Measurements from ENCODE around the gene GNRH2.
"Not testable (repeated sequence)": the region's sequence is repeated elsewhere in the genome, so short reads cannot be mapped to it uniquely, and the experiment has no call there.

Gene GNRH2

DNA sequence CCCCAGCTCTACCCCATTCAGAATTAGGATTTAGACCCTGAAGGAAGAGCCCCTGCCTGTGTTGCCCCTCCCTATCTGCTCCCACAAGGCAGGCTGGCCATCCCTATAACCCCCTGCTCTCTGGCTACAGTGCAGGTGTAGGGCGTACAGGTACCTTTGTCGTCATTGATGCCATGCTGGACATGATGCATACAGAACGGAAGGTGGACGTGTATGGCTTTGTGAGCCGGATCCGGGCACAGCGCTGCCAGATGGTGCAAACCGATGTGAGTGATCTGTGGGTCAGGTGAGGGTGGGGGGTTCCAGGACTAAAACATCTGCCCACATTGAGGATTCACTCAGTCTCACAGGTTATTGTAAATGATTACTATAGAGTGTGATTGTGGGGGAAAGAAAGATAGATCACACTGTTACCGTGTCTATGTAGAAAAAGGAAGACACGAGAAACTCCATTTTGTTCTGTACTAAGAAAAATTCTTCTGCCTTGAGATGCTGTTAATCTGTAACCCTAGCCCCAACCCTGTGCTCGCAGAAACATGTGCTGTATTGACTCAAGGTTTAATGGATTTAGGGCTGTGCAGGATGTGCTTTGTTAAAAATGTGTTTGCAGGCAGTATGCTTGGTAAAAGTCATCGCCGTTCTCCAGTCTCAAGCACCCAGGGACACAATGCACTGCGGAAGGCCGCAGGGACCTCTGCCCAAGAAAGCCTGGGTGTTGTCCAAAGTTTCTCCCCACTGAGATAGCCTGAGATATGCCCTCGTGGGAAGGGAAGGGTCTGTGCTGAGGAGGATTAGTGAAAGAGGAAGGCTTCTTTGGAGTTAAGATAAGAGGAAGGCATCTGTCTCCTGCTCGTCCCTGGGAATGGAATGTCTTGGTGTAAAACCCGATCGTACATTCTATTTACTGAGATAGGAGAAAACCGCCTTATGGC lies 20.6 kb upstream of the GNRH2 start:
- not testable (repeated sequence) for H3K27me3 Mint-ChIP-seq; H3K4me1 Mint-ChIP-seq (ENCODE audit: low read depth in 2 of 2); H3K9me3 Mint-ChIP-seq; ATAC-seq (replicated peaks); H3K4me3 Mint-ChIP-seq; DNase-seq
- Mint-ChIP-seq H3K36me3 (ENCODE audit: insufficient read depth) (peaks cover 62% of the 10 kb centered on the region), H3K27ac (peak overlapping the region in 1 of 2 donors; percentile 75)

DNA sequence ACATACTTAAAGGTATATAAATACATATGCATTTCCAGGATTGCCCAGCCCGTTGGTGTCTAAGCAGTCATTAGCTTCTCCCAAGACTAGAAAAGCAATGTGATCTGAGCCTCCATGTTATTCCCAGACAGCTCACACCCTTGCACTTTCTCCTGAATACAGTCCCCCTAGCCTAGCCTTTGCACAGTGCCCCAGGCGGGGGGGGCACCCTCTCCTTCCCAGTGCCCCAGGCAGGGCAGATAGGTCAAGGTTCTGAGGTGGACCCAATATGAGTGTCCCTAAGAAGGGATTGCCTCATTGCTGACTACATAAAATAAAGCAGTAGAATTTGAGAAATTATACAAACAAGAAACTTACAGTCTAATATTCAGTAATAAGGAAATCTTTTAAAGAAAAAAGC lies 15.4 kb upstream of the GNRH2 start:
- H3K9me3 Mint-ChIP-seq: no peaks in the 10 kb centered on the region
- H3K36me3 Mint-ChIP-seq (ENCODE audit: insufficient read depth): peaks cover 29% of the 10 kb centered on the region
- peak overlapping the region in 1 of 2 donors; percentile 3 for H3K27ac Mint-ChIP-seq
- H3K4me3 Mint-ChIP-seq: no peak overlapping the region
- ATAC-seq (replicated peaks) (no peak), DNase-seq (no peak)
- no peaks in the 10 kb centered on the region for H3K27me3 Mint-ChIP-seq
- H3K4me1 Mint-ChIP-seq (ENCODE audit: low read depth in 2 of 2): peaks cover 0 to 1% of the 10 kb centered on the region in 2 donors

DNA sequence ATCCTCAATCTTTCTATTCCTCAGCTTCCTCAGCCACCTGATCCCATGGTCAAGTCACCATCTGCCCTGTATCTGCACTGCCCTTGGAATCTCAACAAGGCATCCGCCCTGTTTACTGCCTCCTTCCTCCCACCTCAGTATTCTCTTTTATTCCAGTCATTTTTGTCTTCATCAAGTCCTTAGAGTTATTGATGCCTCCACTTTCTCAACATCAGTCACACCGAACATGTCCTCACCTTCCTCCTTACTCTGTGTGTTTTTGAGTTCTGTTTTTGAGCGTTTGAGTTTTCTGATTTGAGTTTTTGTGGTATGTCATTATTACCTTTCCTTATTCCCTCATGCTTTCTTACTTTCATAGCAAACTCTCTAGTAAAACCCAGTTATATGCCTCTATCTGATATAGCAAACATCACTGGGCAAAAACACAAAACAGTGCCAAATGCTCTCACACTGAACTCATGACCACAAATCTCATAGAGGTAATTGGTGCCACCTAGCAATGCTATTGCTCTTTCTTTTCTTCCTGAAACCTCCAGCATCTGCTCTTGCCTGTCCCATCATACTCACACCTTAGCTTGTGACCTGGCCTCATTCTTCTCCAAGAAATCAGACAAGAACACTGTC lies 11.8 kb upstream of the GNRH2 start:
- DNase-seq: no peak
- H3K4me3 Mint-ChIP-seq: no peak overlapping the region
- H3K27ac Mint-ChIP-seq: no peak overlapping the region
- ATAC-seq (replicated peaks): no peak
- peaks cover 21% of the 10 kb centered on the region for H3K36me3 Mint-ChIP-seq (ENCODE audit: insufficient read depth)
- no peaks in the 10 kb centered on the region for H3K27me3 Mint-ChIP-seq
- H3K4me1 Mint-ChIP-seq (ENCODE audit: low read depth in 2 of 2): peaks cover 0 to 3% of the 10 kb centered on the region in 2 donors
- no peaks in the 10 kb centered on the region for H3K9me3 Mint-ChIP-seq

DNA sequence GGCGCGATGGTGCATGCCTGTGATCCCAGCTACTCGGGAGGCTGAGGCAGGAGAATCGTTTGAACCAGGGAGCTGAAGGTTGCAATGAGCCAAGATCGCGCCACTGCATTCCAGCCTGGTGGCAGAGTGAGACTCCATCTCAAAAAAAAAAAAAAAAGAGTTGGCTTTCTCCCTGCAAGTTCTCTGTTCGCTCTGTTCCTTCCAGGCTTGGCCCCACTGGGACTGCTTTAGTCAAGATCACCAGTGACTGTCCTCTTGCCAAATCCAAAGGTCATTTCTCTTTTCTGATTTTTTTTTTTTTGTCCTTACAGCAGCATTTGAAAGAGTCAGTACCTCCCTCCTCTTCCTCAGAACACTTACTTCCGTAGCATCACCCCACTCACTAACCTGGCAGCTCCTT lies 10.8 kb upstream of the GNRH2 start:
- ATAC-seq (replicated peaks): no peak
- no peaks in the 10 kb centered on the region for H3K9me3 Mint-ChIP-seq
- DNase-seq: no peak
- H3K36me3 Mint-ChIP-seq (ENCODE audit: insufficient read depth): peaks cover 29% of the 10 kb centered on the region
- H3K27ac Mint-ChIP-seq: no peak overlapping the region
- H3K4me3 Mint-ChIP-seq: no peak overlapping the region
- peaks cover 0 to 3% of the 10 kb centered on the region in 2 donors for H3K4me1 Mint-ChIP-seq (ENCODE audit: low read depth in 2 of 2)
- no peaks in the 10 kb centered on the region for H3K27me3 Mint-ChIP-seq

DNA sequence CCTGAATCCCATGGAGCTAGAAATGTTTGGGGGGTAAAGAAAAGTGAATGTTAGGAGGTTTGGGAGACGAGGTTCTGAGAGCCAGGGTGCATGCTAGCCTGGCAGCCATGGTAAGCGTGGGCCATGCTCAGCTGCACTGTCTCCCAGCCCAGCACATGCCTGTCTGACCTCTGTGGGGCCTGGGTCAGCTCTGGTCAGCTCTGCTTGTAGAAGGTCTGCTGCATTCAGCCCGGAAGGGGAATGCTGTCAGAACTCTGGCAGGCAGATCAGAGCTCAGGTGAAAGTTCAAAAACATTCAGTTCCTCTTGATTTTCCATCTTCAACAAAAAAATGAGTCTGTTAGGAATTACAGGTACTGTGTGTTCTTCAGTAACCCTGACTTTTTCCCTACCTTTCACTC lies 5.8 kb upstream of the GNRH2 start:
- DNase-seq (no peak), ATAC-seq (replicated peaks) (no peak)
- peak overlapping the region in 1 of 2 donors; percentile 37 for H3K27ac Mint-ChIP-seq
- peaks cover 52% of the 10 kb centered on the region for H3K36me3 Mint-ChIP-seq (ENCODE audit: insufficient read depth)
- H3K4me3 Mint-ChIP-seq: no peak overlapping the region
- no peaks in the 10 kb centered on the region for H3K9me3 Mint-ChIP-seq
- peaks cover 0 to 9% of the 10 kb centered on the region in 2 donors for H3K4me1 Mint-ChIP-seq (ENCODE audit: low read depth in 2 of 2)
- H3K27me3 Mint-ChIP-seq: no peaks in the 10 kb centered on the region

DNA sequence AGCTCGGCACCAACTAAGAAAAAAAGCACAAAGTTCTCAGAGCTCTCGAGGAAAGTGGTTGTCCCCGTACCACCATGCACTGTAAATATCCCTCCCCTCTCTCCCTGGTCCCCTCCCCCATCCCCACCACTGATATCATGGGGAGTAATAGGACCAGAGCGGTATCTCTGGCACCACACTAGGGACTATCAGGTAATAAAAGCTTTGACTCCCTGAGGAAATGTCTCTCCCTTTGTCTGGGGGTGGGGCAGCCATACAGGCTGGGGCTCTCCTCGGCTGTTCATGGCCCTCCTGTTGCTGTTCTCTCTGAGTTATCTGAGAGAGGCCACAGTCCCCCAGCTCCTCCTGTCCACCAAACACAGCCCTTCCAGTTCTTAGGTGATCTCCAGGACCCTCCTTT lies 5.0 kb upstream of the GNRH2 start:
- H3K9me3 Mint-ChIP-seq: no peaks in the 10 kb centered on the region
- no peak for ATAC-seq (replicated peaks)
- peaks cover 52% of the 10 kb centered on the region for H3K36me3 Mint-ChIP-seq (ENCODE audit: insufficient read depth)
- no peak for DNase-seq
- H3K27me3 Mint-ChIP-seq: no peaks in the 10 kb centered on the region
- peaks cover 0 to 9% of the 10 kb centered on the region in 2 donors for H3K4me1 Mint-ChIP-seq (ENCODE audit: low read depth in 2 of 2)
- H3K27ac Mint-ChIP-seq: peak overlapping the region; percentile 30 to 60
- no peak overlapping the region for H3K4me3 Mint-ChIP-seq

DNA sequence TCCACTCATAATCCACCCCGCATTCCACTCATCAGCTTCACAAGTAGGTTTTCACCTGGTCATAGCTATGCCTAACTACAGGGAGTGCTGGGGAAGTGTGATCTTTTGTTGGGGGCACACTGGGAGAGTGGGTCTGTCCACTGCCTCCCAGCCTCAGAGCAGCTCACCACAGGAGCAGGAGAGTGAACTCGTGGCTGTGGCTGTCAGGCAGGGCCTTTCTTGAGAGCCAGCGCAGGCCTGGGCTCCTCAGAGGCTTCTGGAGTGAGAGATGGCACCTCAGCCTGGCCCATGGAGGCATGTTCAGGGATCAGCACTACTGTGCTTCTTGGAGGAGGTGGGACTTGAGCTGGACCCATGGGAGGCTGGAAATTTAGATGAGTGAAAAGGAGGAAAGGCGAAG lies 4.0 kb upstream of the GNRH2 start:
- H3K4me1 Mint-ChIP-seq (ENCODE audit: low read depth in 2 of 2): peaks cover 0 to 9% of the 10 kb centered on the region in 2 donors
- peak overlapping the region in 1 of 2 donors; percentile 30 for H3K27ac Mint-ChIP-seq
- no peaks in the 10 kb centered on the region for H3K9me3 Mint-ChIP-seq
- no peaks in the 10 kb centered on the region for H3K27me3 Mint-ChIP-seq
- H3K36me3 Mint-ChIP-seq (ENCODE audit: insufficient read depth): peaks cover 54% of the 10 kb centered on the region
- no peak overlapping the region for H3K4me3 Mint-ChIP-seq
- DNase-seq: no peak
- ATAC-seq (replicated peaks): no peak

DNA sequence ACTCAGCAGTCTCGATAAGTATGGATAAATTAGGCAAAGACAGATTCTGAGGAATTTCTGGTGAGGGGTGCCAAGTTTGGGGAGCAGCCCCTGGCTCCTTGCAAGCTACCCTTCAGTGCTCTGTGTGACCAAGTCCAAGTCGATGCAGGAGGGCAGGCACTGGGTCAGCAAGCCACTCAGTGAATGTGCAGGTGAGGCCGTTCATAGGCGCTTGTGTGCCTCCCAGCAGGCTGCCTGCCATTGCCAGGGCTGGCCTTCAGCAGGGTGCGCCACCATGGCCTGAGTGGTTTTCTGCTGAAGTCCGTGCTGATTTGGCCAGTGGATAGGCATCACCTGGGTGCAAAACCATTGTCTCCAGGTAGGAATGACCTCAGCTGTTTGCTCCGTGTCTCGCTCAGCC lies 3.3 kb upstream of the GNRH2 start:
- DNase-seq: no peak
- H3K36me3 Mint-ChIP-seq (ENCODE audit: insufficient read depth): peaks cover 51% of the 10 kb centered on the region
- ATAC-seq (replicated peaks): no peak
- H3K27ac Mint-ChIP-seq: peak overlapping the region in 1 of 2 donors; percentile 77
- H3K4me1 Mint-ChIP-seq (ENCODE audit: low read depth in 2 of 2): peaks cover 2 to 12% of the 10 kb centered on the region in 2 donors
- H3K27me3 Mint-ChIP-seq: no peaks in the 10 kb centered on the region
- no peak overlapping the region for H3K4me3 Mint-ChIP-seq
- H3K9me3 Mint-ChIP-seq: no peaks in the 10 kb centered on the region

DNA sequence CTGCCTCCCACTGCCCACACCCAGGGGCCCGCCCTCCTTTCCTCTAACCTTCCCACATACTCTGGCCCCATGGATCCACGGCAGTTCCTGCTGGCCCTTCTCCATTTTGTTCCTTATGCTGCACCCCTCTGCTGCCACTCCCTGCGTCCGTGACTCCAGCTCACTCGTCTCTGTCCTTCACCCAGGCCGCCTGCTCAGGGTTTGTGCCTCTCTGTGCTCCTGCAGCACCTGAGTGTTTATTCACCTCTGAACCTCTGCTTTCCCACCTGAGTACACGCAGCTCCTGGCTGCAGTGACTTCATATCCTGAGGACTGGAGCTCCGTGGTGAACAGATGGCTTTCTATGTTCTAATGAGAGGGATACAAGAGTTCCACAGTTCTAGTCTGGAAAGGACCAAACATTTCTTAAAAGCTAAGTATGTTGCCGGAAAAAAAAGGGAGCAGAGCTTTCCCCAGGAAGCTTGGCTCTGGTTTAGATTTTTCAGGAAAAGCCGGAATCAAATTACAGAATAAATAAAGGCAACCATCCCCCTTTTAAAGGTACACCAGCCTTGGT lies 1.5 kb upstream of the GNRH2 start:
- peaks cover 16 to 17% of the 10 kb centered on the region in 2 donors for H3K4me1 Mint-ChIP-seq (ENCODE audit: low read depth in 2 of 2)
- DNase-seq (no peak), ATAC-seq (replicated peaks) (no peak)
- H3K36me3 Mint-ChIP-seq (ENCODE audit: insufficient read depth): peaks cover 39% of the 10 kb centered on the region
- H3K27me3 Mint-ChIP-seq: no peaks in the 10 kb centered on the region
- no peaks in the 10 kb centered on the region for H3K9me3 Mint-ChIP-seq
- H3K27ac Mint-ChIP-seq: peak overlapping the region; percentile 11 to 33
- H3K4me3 Mint-ChIP-seq: no peak overlapping the region

DNA sequence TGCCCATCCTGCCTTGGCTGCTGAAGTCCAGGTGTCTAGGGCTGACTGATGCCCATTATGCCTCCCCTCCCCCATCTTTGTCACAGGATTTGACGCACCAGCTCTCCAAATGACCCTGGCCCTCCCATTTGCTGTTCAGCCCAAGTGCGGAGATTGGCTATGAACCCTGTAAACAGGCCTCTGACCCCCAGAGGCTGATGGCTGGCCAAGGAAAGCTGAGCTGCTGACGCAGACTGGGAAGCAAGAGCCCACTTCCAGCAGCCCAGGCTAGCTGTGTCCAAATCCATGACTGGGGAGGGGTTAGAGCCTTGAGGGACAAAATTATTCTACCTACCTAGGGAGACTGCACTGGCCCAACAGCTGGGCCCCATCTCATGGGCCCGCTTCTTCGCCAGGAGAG lies 797 bp upstream of the GNRH2 start:
- Mint-ChIP-seq H3K27ac (peak overlapping the region in 1 of 2 donors; percentile 33), H3K4me1 (ENCODE audit: low read depth in 2 of 2) (peaks cover 18 to 19% of the 10 kb centered on the region in 2 donors), H3K9me3 (no peaks in the 10 kb centered on the region), H3K4me3 (no peak overlapping the region), H3K36me3 (ENCODE audit: insufficient read depth) (peaks cover 32% of the 10 kb centered on the region), H3K27me3 (no peaks in the 10 kb centered on the region)
- ATAC-seq (replicated peaks): no peak
- no peak for DNase-seq

DNA sequence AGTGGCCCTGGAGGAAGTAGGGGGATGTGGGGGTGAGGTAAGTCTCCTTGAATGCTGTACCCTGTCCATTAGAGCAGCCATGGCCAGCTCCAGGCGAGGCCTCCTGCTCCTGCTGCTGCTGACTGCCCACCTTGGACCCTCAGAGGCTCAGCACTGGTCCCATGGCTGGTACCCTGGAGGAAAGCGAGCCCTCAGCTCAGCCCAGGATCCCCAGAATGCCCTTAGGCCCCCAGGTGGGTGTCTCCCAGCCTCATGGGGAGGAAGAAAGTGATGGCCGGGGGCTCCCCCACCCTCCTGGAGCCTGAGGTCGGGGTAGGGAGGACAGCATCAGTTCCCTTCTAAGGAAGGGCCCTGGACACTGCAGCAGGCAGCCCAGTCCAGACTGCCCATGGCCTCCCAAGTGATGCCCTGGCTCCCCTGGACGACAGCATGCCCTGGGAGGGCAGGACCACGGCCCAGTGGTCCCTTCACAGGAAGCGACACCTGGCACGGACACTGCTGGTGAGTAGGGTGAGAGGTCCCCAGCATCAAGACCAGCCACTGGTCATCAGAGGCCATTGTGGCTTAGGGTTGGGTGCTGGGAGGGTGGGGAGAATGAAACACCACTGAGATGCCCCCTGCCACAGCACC lies 1.0 kb downstream of the GNRH2 start:
- peak overlapping the region in 1 of 2 donors; percentile 53 for H3K4me3 Mint-ChIP-seq
- H3K4me1 Mint-ChIP-seq (ENCODE audit: low read depth in 2 of 2): peaks cover 18% of the 10 kb centered on the region in 2 donors
- H3K9me3 Mint-ChIP-seq: no peaks in the 10 kb centered on the region
- DNase-seq (no peak), ATAC-seq (replicated peaks) (no peak)
- no peaks in the 10 kb centered on the region for H3K27me3 Mint-ChIP-seq
- H3K36me3 Mint-ChIP-seq (ENCODE audit: insufficient read depth): peaks cover 31% of the 10 kb centered on the region
- H3K27ac Mint-ChIP-seq: peak overlapping the region in 1 of 2 donors; percentile 85

DNA sequence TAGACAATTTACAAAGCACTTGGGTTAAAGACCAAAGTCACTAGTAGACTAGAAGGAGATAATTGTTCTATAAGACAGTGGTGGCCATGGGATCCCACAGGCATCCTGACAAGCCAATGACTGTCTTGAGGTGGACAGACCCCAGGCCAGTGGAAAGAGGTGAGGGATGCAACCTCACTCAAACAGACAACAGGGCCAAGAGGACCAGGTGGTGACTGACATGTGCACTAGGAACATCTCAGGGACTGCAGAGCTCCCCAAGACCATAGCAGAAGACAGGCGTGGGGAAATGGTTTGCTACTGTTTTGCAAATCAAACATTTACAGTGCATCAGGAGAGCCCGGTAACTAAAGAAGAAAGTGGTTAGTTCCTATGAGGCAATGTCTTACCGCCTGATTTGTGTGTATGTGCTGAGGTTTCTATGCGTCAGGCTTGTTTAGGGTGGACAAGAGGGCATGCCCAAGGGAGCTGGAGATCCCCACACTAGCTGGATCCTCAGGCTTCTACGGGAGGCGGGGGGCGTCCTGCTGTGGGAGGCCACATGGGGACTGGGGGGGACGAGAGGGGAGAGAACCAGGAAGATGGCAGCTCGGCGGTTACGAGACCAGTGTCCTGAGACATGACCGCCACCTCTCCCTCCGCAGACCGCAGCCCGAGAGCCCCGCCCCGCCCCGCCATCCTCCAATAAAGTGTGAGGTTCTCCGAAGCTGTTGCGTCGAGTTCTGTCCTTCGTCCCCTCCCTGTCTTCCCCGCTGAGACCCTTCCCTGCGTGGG lies 1.8 kb downstream of the GNRH2 start:
- Mint-ChIP-seq H3K9me3 (no peaks in the 10 kb centered on the region), H3K36me3 (ENCODE audit: insufficient read depth) (peaks cover 27% of the 10 kb centered on the region), H3K4me1 (ENCODE audit: low read depth in 2 of 2) (peaks cover 17 to 18% of the 10 kb centered on the region in 2 donors), H3K27me3 (no peaks in the 10 kb centered on the region), H3K27ac (peak overlapping the region; percentile 70 to 80), H3K4me3 (peak overlapping the region; percentile 80 to 88)
- ATAC-seq (replicated peaks) (peak; percentile 58), DNase-seq (peak in 2 of 3 experiments; percentile 33 to 34)

Data from effector memory CD8-positive, alpha-beta T cell (primary cell).